Suprapubic skin (tissue), 4 donors: ENCODE data around the gene MANF.

Experiments
- CTCF ChIP-seq, 2 donors: fragments of 200-600 bp in 1 of 2; fragments of 450-650 bp in 1 of 2; sonication (generic) in 1 of 2; IDR thresholded peaks; one replicate each; pipeline ENCODE4 v1.5.1; 2016 to 2019; ENCODE audit warnings: antibody characterized with exemption in 2 of 2, mild to moderate bottlenecking in 1 of 2, moderate library complexity in 1 of 2
- EP300 ChIP-seq: sonication (generic); formaldehyde crosslinking; IDR thresholded peaks from one replicate; pipeline ENCODE4 v1.6.1; 2017; ENCODE audit warnings: antibody characterized with exemption
- POLR2A ChIP-seq, 2 donors: fragments of 450-650 bp; IDR thresholded peaks; one replicate each; pipeline ENCODE4 v1.6.1; 2017; ENCODE audit warnings: antibody characterized with exemption in 2 of 2, mild to moderate bottlenecking in 2 of 2, moderate library complexity in 2 of 2
- POLR2AphosphoS5 ChIP-seq, 3 donors: sonication (generic); formaldehyde crosslinking; IDR thresholded peaks; one replicate each; pipeline ENCODE4 v1.6.1; 2017; ENCODE audit warnings: antibody characterized with exemption in 3 of 3

- TF ChIP-seq CTCF (IDR thresholded peaks at IDR 0.05): no peak
- no peak for TF ChIP-seq POLR2AphosphoS5 (IDR thresholded peaks at IDR 0.05)
- no peak for TF ChIP-seq POLR2A (IDR thresholded peaks at IDR 0.05)
- no peak for TF ChIP-seq EP300
These were observed 48.8 kb upstream of the MANF start for GRCh38 chr3:51336261-51336660.
